ENCODE results near the gene FOXP3. TPM values are rescaled to one million over a fixed set of nuclear protein-coding genes. Genes with fewer than 3 reads are reported as not detected.

FOXP3 gene
- total RNA-seq, 6 donors from 2014 or later = 0.23 to 0.54 TPM; not detected in 4

- Histone ChIP-seq H3K4me3 (no peak overlapping the region), H3K27me3 (no peaks in the 10 kb centered on the region), H3K36me3 (no peaks in the 10 kb centered on the region), H3K27ac (no peak overlapping the region), H3K9me3 (no peaks in the 10 kb centered on the region), H3K4me1 (no peaks in the 10 kb centered on the region)
- DNase-seq (peak in 1 of 2 donors; percentile 59), ATAC-seq (ENCODE audit: low FRiP score in 2 of 2) (peak; percentile 70 to 71)
- TF ChIP-seq POLR2A (IDR thresholded peaks at IDR 0.05) (no peak), CTCF (IDR thresholded peaks at IDR 0.05) (peak; percentile 63 to 73 (median 66)), POLR2AphosphoS5 (IDR thresholded peaks at IDR 0.05) (no peak), EP300 (IDR thresholded peaks at IDR 0.05) (no peak)
- 37 to 38% methylated on average over 5 to 11 of the region's 11 CpGs for WGBS, 2 donors
Measured at GRCh38 chrX:49291615-49292337, 27.3 kb upstream of the FOXP3 start.

DNA sequence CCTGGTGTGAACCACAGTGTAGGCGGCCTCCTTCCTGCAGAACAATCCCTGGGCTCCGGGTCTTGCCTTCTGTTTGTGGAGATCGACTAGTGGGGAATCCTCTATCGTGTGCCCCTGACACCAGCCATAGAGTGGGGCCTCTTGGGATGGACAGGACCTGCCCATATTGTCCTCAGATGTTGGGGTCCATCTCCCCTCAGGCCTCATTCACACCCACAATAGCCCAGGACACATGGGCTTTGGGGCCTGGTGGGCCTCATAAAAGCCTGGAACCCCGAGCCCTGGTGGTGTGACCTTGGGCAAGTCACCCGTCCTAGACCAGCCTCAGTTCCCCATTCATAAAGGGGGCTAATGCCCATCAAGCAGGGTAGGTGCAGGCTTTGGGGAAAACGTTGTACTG is 25.7 kb upstream of the FOXP3 start:
- TF ChIP-seq POLR2AphosphoS5 (IDR thresholded peaks at IDR 0.05) = no peak
- H3K4me3 ChIP-seq = no peak overlapping the region
- WGBS, 2 donors = 67 to 75% methylated on average over 1 to 7 of the region's 7 CpGs
- H3K9me3 ChIP-seq = no peaks in the 10 kb centered on the region
- DNase-seq (no peak), ATAC-seq (ENCODE audit: low FRiP score in 2 of 2) (peak in 1 of 2 donors; percentile 34)
- no peaks in the 10 kb centered on the region for H3K36me3 ChIP-seq
- H3K27me3 ChIP-seq = peaks cover 0 to 3% (median 0%) of the 10 kb centered on the region in 4 donors
- H3K27ac ChIP-seq = no peak overlapping the region
- H3K4me1 ChIP-seq = no peaks in the 10 kb centered on the region

GRCh38 chrX:49287665-49288064 is 23.2 kb upstream of the FOXP3 start:
- Histone ChIP-seq H3K36me3 (no peaks in the 10 kb centered on the region), H3K27ac (no peak overlapping the region), H3K9me3 (no peaks in the 10 kb centered on the region), H3K4me1 (no peaks in the 10 kb centered on the region), H3K4me3 (no peak overlapping the region), H3K27me3 (peaks cover 0 to 3% (median 0%) of the 10 kb centered on the region in 4 donors)
- ATAC-seq (ENCODE audit: low FRiP score in 2 of 2) (no peak), DNase-seq (no peak)
- no peak for TF ChIP-seq EP300 (IDR thresholded peaks at IDR 0.05)
- TF ChIP-seq POLR2A (IDR thresholded peaks at IDR 0.05) = no peak
- TF ChIP-seq POLR2AphosphoS5 (IDR thresholded peaks at IDR 0.05) = no peak
- no peak for TF ChIP-seq CTCF (IDR thresholded peaks at IDR 0.05)
- 71 to 83% methylated on average over 1 of the region's 1 CpG for WGBS, 2 donors

DNA sequence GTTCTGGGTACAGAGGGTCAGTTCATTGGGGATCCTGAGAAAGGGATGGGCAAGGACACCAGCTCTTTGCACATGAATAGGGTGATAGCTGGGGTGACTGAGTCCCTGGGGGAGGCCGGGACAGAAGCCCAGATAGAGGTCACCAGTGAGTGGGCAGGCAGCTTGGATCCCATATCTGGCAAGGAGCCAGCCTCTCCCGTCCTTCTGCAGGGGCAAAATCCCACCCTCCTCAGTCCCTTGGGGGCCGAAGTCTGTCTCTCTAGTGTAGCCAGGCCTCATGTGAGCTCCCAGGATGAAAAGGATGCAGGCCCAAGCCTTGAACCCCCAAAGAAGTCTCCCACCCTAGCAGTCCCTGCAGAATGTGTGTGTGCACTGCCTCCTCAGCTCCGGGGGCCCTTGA is 22.1 kb upstream of the FOXP3 start:
- no peak for TF ChIP-seq POLR2AphosphoS5 (IDR thresholded peaks at IDR 0.05)
- H3K9me3 ChIP-seq = no peaks in the 10 kb centered on the region
- no peak overlapping the region for H3K27ac ChIP-seq
- no peaks in the 10 kb centered on the region for H3K4me1 ChIP-seq
- no peak for DNase-seq
- no peak overlapping the region for H3K4me3 ChIP-seq
- no peaks in the 10 kb centered on the region for H3K36me3 ChIP-seq
- peaks cover 0 to 3% (median 0%) of the 10 kb centered on the region in 4 donors for H3K27me3 ChIP-seq
- 78% methylated on average over 4 of the region's 4 CpGs; no CpG with 5 or more reads in 1 of the 2 donors for WGBS, 2 donors
- no peak for ATAC-seq (ENCODE audit: low FRiP score in 2 of 2)

GRCh38 chrX:49286136-49286535 is 21.6 kb upstream of the FOXP3 start:
- Histone ChIP-seq H3K36me3 (no peaks in the 10 kb centered on the region), H3K9me3 (no peaks in the 10 kb centered on the region), H3K27ac (no peak overlapping the region), H3K4me3 (no peak overlapping the region), H3K4me1 (no peaks in the 10 kb centered on the region), H3K27me3 (peaks cover 0 to 3% (median 0%) of the 10 kb centered on the region in 4 donors)
- DNase-seq = no peak
- ATAC-seq (ENCODE audit: low FRiP score in 2 of 2) = no peak
- TF ChIP-seq POLR2A (IDR thresholded peaks at IDR 0.05) = no peak
- TF ChIP-seq POLR2AphosphoS5 (IDR thresholded peaks at IDR 0.05) = no peak
- TF ChIP-seq CTCF (IDR thresholded peaks at IDR 0.05) = no peak
- TF ChIP-seq EP300 (IDR thresholded peaks at IDR 0.05) = no peak
- WGBS, 2 donors = 84 to 100% methylated on average over 1 to 11 of the region's 18 CpGs

DNA sequence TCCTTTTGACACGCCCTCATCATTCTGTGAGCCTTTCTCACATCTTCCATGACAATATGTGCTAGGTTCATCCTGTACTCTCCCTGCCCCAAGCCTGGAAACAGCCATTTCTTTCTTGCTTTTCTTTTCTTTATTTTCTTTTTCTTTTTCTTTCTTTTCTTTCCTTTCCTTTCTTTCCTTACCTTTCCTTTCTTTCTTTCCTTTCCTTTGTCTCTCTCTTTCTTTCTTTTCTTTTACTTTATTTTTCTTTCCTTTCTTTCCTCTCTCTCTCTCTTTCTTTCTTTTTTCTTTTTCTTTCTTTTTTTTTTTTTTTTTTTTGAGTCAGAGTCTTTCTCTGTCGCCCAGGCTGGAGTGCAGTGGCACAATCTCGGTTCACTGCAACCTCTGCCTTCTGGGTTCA is 19.7 kb upstream of the FOXP3 start:
- Histone ChIP-seq H3K27me3 (peaks cover 0 to 3% (median 0%) of the 10 kb centered on the region in 4 donors), H3K4me1 (no peaks in the 10 kb centered on the region), H3K36me3 (no peaks in the 10 kb centered on the region), H3K27ac (no peak overlapping the region), H3K9me3 (no peaks in the 10 kb centered on the region), H3K4me3 (no peak overlapping the region)
- no peak for DNase-seq
- TF ChIP-seq EP300 (IDR thresholded peaks at IDR 0.05) (no peak), POLR2A (IDR thresholded peaks at IDR 0.05) (no peak), CTCF (IDR thresholded peaks at IDR 0.05) (no peak), POLR2AphosphoS5 (IDR thresholded peaks at IDR 0.05) (no peak)
- ATAC-seq (ENCODE audit: low FRiP score in 2 of 2) = no peak
- 85 to 86% methylated on average over 3 of the region's 3 CpGs for WGBS, 2 donors

Measured in upper lobe of left lung (tissue), 6 donors.